CD4-positive, alpha-beta T cell treated with Interleukin-2 at 100 ng/mL for 4 hours (primary cell): Measurements from ENCODE around the gene GRHL1.
A peak's percentile ranks its signal among the peaks of the same experiment; 100 is the strongest.
"Not testable (repeated sequence)": the region's sequence is repeated elsewhere in the genome, so short reads cannot be mapped to it uniquely, and the experiment has no call there.

ENCODE experiments used
- DNase-seq: peaks from one replicate; pipeline ENCODE4 v3.0.0-alpha.2; 2020; ENCODE audit warnings: low spot score

Gene GRHL1

GRCh38 chr2:9951522-9952285 lies at the start of gene GRHL1:
Gene GRHL1, plus strand, starts transcription at chr2:9951693. Its CDS starts 141 bp downstream, at chr2:9951834.
- peak; percentile 93 for DNase-seq

- DNase-seq = no peak
These were observed 46.1 kb upstream of the GRHL1 start for GRCh38 chr2:9905413-9905812.

GRCh38 chr2:9907402-9907801 lies 44.1 kb upstream of the GRHL1 start:
- DNase-seq = no peak

- no peak for DNase-seq
These were observed 42.9 kb upstream of the GRHL1 start for GRCh38 chr2:9908639-9909038.

GRCh38 chr2:9909106-9909505 lies 42.4 kb upstream of the GRHL1 start:
- no peak for DNase-seq

- DNase-seq = no peak
These were observed 40.8 kb upstream of the GRHL1 start for GRCh38 chr2:9910699-9911098.

- no peak for DNase-seq
These were observed 39.0 kb upstream of the GRHL1 start for GRCh38 chr2:9912468-9912867.

GRCh38 chr2:9914384-9915065 lies 37.0 kb upstream of the GRHL1 start:
- DNase-seq = peak; percentile 30

- DNase-seq = no peak
These were observed 33.2 kb upstream of the GRHL1 start for GRCh38 chr2:9918275-9918674.

GRCh38 chr2:9919512-9919911 lies 32.0 kb upstream of the GRHL1 start:
- DNase-seq = no peak

- DNase-seq = not testable (repeated sequence)
These were observed 24.5 kb upstream of the GRHL1 start for GRCh38 chr2:9927020-9927419.

GRCh38 chr2:9937258-9937657 lies 14.2 kb upstream of the GRHL1 start:
- no peak for DNase-seq

- no peak for DNase-seq
These were observed 13.5 kb upstream of the GRHL1 start for GRCh38 chr2:9937968-9938367.

- no peak for DNase-seq
These were observed 11.7 kb upstream of the GRHL1 start for GRCh38 chr2:9939587-9940485.

GRCh38 chr2:9941196-9941995 lies 10.1 kb upstream of the GRHL1 start:
- no peak for DNase-seq

- no peak for DNase-seq
These were observed 9.5 kb upstream of the GRHL1 start for GRCh38 chr2:9941996-9942390.

GRCh38 chr2:9944330-9944758 lies 7.1 kb upstream of the GRHL1 start:
- DNase-seq = no peak

GRCh38 chr2:9945596-9945995 lies 5.9 kb upstream of the GRHL1 start:
- DNase-seq = no peak

GRCh38 chr2:9946076-9946475 lies 5.4 kb upstream of the GRHL1 start:
- no peak for DNase-seq

GRCh38 chr2:9946818-9947217 lies 4.7 kb upstream of the GRHL1 start:
- no peak for DNase-seq

GRCh38 chr2:9948721-9949120 lies 2.8 kb upstream of the GRHL1 start:
- DNase-seq = no peak
